Stimulated activated CD4-positive, alpha-beta T cell treated with anti-CD3 and anti-CD28 coated beads, Interleukin-15, amount 100 ng/mL, for 48 hours (primary cell): ENCODE data around the gene TEKT5.

ENCODE experiments used
- DNase-seq, 2 donors: peaks; one replicate each; pipeline ENCODE4 v3.0.0-alpha.2; 2020; ENCODE audit warnings: low read depth in 2 of 2

The TEKT5 gene

GRCh38 chr16:10610499-10611184 is 84.1 kb downstream of the TEKT5 start:
- DNase-seq = no peak

GRCh38 chr16:10609402-10609774 is 85.3 kb downstream of the TEKT5 start:
- DNase-seq = no peak

- no peak for DNase-seq
Measured at GRCh38 chr16:10608687-10609401, 85.9 kb downstream of the TEKT5 start.

- no peak for DNase-seq
Measured at GRCh38 chr16:10607157-10607556, 87.6 kb downstream of the TEKT5 start.

GRCh38 chr16:10606607-10607006 is 88.1 kb downstream of the TEKT5 start:
- DNase-seq = no peak

GRCh38 chr16:10605636-10606035 is 89.1 kb downstream of the TEKT5 start:
- no peak for DNase-seq

- DNase-seq = no peak
Measured at GRCh38 chr16:10601444-10602408, 93.0 kb downstream of the TEKT5 start.

GRCh38 chr16:10600782-10601443 is 93.8 kb downstream of the TEKT5 start:
- DNase-seq = no peak

GRCh38 chr16:10599626-10600025 is 95.1 kb downstream of the TEKT5 start:
- no peak for DNase-seq

- no peak for DNase-seq
Measured at GRCh38 chr16:10598157-10598556, 96.6 kb downstream of the TEKT5 start.

GRCh38 chr16:10597187-10597601 is 97.5 kb downstream of the TEKT5 start:
- DNase-seq = no peak

- no peak for DNase-seq
Measured at GRCh38 chr16:10594312-10594950, 100.3 kb downstream of the TEKT5 start.

GRCh38 chr16:10592611-10593010 is 102.1 kb downstream of the TEKT5 start:
- DNase-seq = no peak

GRCh38 chr16:10590342-10590741 is 104.4 kb downstream of the TEKT5 start:
- no peak for DNase-seq

GRCh38 chr16:10589109-10589508 is 105.6 kb downstream of the TEKT5 start:
- no peak for DNase-seq

GRCh38 chr16:10587622-10588021 is 107.1 kb downstream of the TEKT5 start:
- no peak for DNase-seq

GRCh38 chr16:10584981-10585438 is 109.7 kb downstream of the TEKT5 start:
- DNase-seq = no peak

GRCh38 chr16:10583269-10583668 is 111.5 kb downstream of the TEKT5 start:
- DNase-seq = no peak

- no peak for DNase-seq
Measured at GRCh38 chr16:10581507-10581906, 113.2 kb downstream of the TEKT5 start.

- DNase-seq = no peak
Measured at GRCh38 chr16:10580883-10581247, 113.9 kb downstream of the TEKT5 start.
